Tibial nerve (tissue), 4 donors: ENCODE measurements around the gene CDK3. TPM values are rescaled to one million over a fixed set of nuclear protein-coding genes. Genes with fewer than 3 reads are reported as not detected.
A peak's percentile ranks its signal among the peaks of the same experiment; 100 is the strongest.

Experiments used
- DNase-seq, 2 donors: peaks; one replicate each; pipeline ENCODE4 v3.0.0-alpha.2; 2019; ENCODE audit warnings: low spot score in 2 of 2
- H3K27ac ChIP-seq, 4 donors: fragments of 200-600 bp; sonication (generic) in 3 of 4; one replicate each; pipeline ENCODE4 v1.5.1; 2017 to 2019; ENCODE audit warnings: mild to moderate bottlenecking in 1 of 4
- H3K27me3 ChIP-seq, 2 donors: fragments of 200-600 bp; sonication (generic) in 1 of 2; one replicate each; pipeline versions ENCODE4 v1.5.1 to v1.6.0; 2017 to 2019
- H3K36me3 ChIP-seq, 3 donors: fragments of 200-600 bp; sonication (generic); one replicate each; pipeline ENCODE4 v1.5.1; 2018 to 2019
- H3K4me1 ChIP-seq, 4 donors: fragments of 200-600 bp; sonication (generic) in 3 of 4; one replicate each; pipeline ENCODE4 v1.5.1; 2017 to 2019
- H3K4me3 ChIP-seq, 4 donors: fragments of 200-600 bp; sonication (generic) in 3 of 4; one replicate each; pipeline ENCODE4 v1.5.1; 2017 to 2019; ENCODE audit warnings: mild to moderate bottlenecking in 1 of 4, moderate library complexity in 1 of 4
- H3K9me3 ChIP-seq, 4 donors: fragments of 200-600 bp; sonication (generic) in 3 of 4; one replicate each; pipeline ENCODE4 v1.5.1; 2017 to 2019
- EP300 ChIP-seq, 2 donors: sonication (generic); formaldehyde crosslinking; IDR thresholded peaks; one replicate each; pipeline ENCODE4 v1.6.1; 2017; ENCODE audit warnings: antibody characterized with exemption in 2 of 2, mild to moderate bottlenecking in 1 of 2
- POLR2A ChIP-seq, 2 donors: fragments of 450-650 bp; IDR thresholded peaks; one replicate each; pipeline ENCODE4 v1.6.1; 2017; ENCODE audit warnings: antibody characterized with exemption in 2 of 2, mild to moderate bottlenecking in 2 of 2, moderate library complexity in 2 of 2
- WGBS, 2 donors: methylation state at CpG; one replicate each; pipeline ENCODE4 v1.1.5; 2018; 5-methylcytosine and 5-hydroxymethylcytosine counted together
- total RNA-seq, 4 donors: library from RNA; depleted of rRNA; stranded (reverse); fragments of >200 nt; gene quantifications; one replicate each; pipeline ENCODE4 v1.1.0, GENCODE V29; 2016
- TF ChIP-seq, protein P1 (sequence below), 5 experiments: fragments of 200-600 bp in 3 of 5; fragments of 450-650 bp in 2 of 5; sonication (generic) in 3 of 5; IDR thresholded peaks; one replicate each; pipeline ENCODE4 v1.5.1; 2016 to 2019; ENCODE audit warnings: antibody characterized with exemption in 5 of 5, mild to moderate bottlenecking in 3 of 5, moderate library complexity in 2 of 5

CDK3 gene
- total RNA-seq, 4 donors from 2014 or later, result 3.8 to 12.3 (median 5.9) TPM

DNA sequence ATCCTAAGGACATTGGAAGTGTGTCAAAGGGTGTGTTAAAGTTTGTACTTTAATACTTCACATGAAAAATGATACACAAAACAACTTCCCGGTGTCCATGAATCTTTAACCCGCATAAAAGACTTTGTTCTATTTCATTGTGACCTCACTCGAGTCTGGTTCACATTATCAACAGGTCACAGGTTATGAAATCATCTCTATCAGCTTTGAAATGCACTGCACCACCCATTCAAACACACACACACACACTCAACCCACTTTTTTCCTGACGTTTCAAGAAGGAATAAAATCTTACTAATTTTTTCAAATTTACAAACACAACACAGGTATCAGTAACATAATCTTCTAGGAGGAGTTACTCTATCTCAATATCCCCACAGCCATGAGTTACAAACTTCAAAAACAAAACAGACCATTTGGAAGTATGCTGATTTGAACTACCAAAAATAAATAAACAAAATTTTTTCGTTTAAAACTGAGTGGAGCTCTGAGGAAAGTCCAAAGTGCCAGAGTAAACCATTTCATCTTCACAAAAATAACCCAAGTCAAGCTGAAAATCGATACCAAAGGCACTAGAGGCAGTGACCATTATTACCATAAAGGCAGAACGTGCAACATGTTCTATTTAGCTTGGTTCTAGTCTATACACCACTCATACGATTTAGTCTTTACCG is 24.3 kb upstream of the CDK3 start:
- DNase-seq, result no peak
- no peak for TF ChIP-seq POLR2A (IDR thresholded peaks at IDR 0.05)
- WGBS, 2 donors, result 37 to 38% methylated on average over 9 of the region's 9 CpGs
- Histone ChIP-seq H3K27me3 (no peaks in the 10 kb centered on the region), H3K4me3 (no peak overlapping the region), H3K36me3 (peaks cover 0 to 18% (median 0%) of the 10 kb centered on the region in 3 donors), H3K27ac (peak overlapping the region; percentile 8 to 54 (median 26)), H3K4me1 (peaks cover 0 to 46% (median 22%) of the 10 kb centered on the region in 4 donors), H3K9me3 (no peaks in the 10 kb centered on the region)

DNA sequence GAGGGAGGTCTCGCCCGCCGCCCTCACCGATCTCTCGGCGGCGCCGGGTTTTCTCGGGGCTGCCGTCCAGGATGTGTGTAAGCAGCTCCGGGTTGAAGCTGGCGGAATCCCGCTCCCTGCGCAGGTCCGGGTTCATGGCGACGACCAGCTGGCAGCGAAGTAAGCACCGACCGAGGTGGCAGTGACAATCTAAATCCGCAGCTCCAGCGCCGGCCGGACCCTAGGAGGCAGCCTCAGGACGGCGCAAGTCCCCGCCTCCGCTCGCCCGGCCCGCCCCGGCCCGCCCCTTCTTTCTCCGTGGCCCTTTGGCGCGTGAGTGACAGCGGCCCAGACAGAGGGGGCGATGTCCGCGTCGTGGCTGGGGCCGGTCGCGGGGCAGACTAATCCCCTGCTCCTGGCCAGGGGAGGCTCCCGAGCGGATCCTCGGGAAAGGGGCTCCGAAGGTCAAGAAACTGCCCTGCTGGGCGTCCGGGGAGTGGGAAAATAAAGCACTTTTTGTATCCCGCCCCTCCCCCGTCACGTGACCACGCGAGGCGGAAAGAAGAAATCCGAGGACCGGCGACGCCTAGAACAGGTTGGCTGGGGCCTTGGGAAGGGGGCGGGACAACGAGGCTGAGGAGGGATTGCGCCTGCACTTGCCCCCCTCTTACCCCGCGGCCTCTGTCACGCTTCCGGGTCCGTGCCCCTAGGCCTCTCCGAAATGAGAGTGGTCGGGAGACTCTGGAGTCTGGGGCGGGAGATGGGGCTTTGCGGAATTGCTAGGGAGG is 21.5 kb upstream of the CDK3 start, which contains the start of the genes ACOX1 and TEN1:
Gene ACOX1, minus strand, starts transcription at position 229 of the 767 bp plus-strand sequence. Its CDS starts 93 bp downstream, at position 136.
Gene TEN1, plus strand, starts transcription at position 303 of the 767 bp plus-strand sequence. CDS start 6,953 bp downstream, outside the sequence.
- DNase-seq, result peak; percentile 98
- TF ChIP-seq POLR2A (IDR thresholded peaks at IDR 0.05) (peak; percentile 80), EP300 (IDR thresholded peaks at IDR 0.05) (peak; percentile 70 to 94)
- TF ChIP-seq, protein P1, sequence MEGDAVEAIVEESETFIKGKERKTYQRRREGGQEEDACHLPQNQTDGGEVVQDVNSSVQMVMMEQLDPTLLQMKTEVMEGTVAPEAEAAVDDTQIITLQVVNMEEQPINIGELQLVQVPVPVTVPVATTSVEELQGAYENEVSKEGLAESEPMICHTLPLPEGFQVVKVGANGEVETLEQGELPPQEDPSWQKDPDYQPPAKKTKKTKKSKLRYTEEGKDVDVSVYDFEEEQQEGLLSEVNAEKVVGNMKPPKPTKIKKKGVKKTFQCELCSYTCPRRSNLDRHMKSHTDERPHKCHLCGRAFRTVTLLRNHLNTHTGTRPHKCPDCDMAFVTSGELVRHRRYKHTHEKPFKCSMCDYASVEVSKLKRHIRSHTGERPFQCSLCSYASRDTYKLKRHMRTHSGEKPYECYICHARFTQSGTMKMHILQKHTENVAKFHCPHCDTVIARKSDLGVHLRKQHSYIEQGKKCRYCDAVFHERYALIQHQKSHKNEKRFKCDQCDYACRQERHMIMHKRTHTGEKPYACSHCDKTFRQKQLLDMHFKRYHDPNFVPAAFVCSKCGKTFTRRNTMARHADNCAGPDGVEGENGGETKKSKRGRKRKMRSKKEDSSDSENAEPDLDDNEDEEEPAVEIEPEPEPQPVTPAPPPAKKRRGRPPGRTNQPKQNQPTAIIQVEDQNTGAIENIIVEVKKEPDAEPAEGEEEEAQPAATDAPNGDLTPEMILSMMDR (IDR thresholded peaks at IDR 0.05), result peak; percentile 20 to 81 (median 56)
- Histone ChIP-seq H3K27me3 (no peaks in the 10 kb centered on the region), H3K4me3 (peak within 1 kb of the TSS; percentile 56 to 91 (median 78)), H3K36me3 (no peaks in the 10 kb centered on the region), H3K4me1 (peaks cover 0 to 72% (median 24%) of the 10 kb centered on the region in 4 donors), H3K9me3 (no peaks in the 10 kb centered on the region), H3K27ac (peak within 1 kb of the TSS; percentile 93 to 100 (median 98))
- 1% methylated on average over 40 to 64 of the region's 72 CpGs for WGBS, 2 donors

DNA sequence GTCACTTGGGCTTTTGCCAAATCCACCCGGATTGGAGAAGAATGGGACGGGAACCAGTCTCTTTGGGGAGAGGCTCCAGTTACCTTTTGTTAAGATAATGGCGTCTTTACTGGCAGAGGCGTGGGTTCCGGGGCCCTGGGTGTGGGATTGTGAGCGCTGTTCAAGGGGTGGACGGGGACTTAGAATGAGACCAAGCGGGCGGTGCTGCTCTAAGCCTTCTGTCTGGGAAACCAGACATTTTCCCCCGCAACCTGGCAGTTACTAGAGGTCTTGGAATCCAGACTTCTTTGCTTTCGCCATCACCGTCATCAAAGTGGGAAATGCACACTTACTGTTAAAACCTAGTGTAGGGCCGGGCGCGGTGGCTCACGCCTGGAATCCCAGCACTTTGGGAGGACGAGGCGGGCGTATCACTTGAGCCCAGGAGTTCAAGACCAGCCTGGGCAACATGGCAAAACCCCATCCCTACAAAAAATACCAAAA is 20.9 kb upstream of the CDK3 start:
- no peak for DNase-seq
- TF ChIP-seq EP300 (IDR thresholded peaks at IDR 0.05), result no peak
- TF ChIP-seq POLR2A (IDR thresholded peaks at IDR 0.05), result no peak
- TF ChIP-seq, protein P1 (IDR thresholded peaks at IDR 0.05), result no peak
- 11 to 17% methylated on average over 19 of the region's 19 CpGs for WGBS, 2 donors
- H3K36me3 ChIP-seq, result no peaks in the 10 kb centered on the region
- peak overlapping the region; percentile 56 to 91 (median 78) for H3K4me3 ChIP-seq
- H3K4me1 ChIP-seq, result peaks cover 0 to 78% (median 24%) of the 10 kb centered on the region in 4 donors
- peak overlapping the region; percentile 93 to 100 (median 98) for H3K27ac ChIP-seq
- H3K27me3 ChIP-seq, result no peaks in the 10 kb centered on the region
- no peaks in the 10 kb centered on the region for H3K9me3 ChIP-seq

DNA sequence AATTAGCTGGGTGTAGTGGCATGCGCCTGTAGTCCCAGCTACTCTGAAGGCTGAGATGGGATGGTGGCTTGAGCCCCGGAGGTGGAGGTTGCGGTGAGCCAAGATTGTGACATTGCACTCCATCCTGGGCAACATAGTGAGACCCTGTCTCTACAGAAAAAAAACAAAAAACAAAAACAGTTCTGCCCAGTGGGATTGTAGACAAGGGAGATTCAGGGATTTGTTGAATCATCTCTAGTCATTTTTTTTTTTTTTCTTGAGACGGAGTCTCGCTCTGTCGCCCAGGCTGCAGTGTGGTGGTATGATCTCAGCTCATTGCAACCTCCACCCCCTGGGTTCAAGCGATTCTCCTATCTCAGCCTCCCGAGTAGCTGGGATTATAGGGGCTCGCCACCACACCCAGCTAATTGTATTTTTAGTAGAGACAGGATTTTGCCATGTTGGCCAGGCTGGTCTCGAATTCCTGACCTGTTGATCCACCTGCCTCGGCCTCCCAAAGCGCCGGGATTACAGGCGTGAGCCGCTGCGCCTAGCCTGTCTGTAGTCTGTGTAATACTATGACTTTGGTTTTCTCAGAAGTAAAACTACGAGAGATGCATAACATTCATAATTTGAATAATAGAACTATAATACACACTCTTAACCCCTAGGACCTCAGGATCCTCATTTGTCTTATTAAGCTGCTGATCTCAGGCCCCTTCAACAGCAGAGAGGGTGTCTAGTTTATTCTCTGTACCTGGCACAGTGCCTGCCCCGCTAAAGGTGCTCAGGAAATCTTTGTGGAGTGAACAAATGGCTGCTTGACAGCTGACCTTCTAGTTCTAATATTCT is 20.3 kb upstream of the CDK3 start:
- Histone ChIP-seq H3K36me3 (no peaks in the 10 kb centered on the region), H3K27ac (peak overlapping the region; percentile 93 to 100 (median 98)), H3K27me3 (no peaks in the 10 kb centered on the region), H3K9me3 (no peaks in the 10 kb centered on the region), H3K4me3 (peak overlapping the region; percentile 56 to 91 (median 78)), H3K4me1 (peaks cover 0 to 75% (median 24%) of the 10 kb centered on the region in 4 donors)
- TF ChIP-seq POLR2A (IDR thresholded peaks at IDR 0.05) (no peak), EP300 (IDR thresholded peaks at IDR 0.05) (no peak)
- TF ChIP-seq, protein P1 (IDR thresholded peaks at IDR 0.05), result no peak
- 87 to 88% methylated on average over 18 of the region's 18 CpGs for WGBS, 2 donors
- no peak for DNase-seq
